Astrocyte of the spinal cord (primary cell): ENCODE results near the gene MRS2.

Experiments used
- DNase-seq: peaks from one replicate; pipeline ENCODE4 v3.0.0; 2011; ENCODE audit warnings: low read depth, low spot score
- H3K4me3 ChIP-seq: 2 replicates; pipeline ENCODE4 v1.5.1; 2011; ENCODE audit warnings: low read depth, mild to moderate bottlenecking, low read length, moderate library complexity
- CTCF ChIP-seq: IDR thresholded peaks from 2 replicates; pipeline ENCODE4 v1.5.1; 2012; ENCODE audit warnings: low read depth, mild to moderate bottlenecking, low read length, inconsistent platforms
- in situ Hi-C: cut with HindIII; loops from 2 replicates; pipeline ENCODE4 v1.10.0; 2017; ENCODE audit warnings: low sequenced_read_pairs

Gene MRS2

GRCh38 chr6:24402697-24403500, at the start of gene MRS2:
TSS of gene MRS2 (plus strand) at chr6:24402936. CDS start at chr6:24403047, 111 bp downstream.
- in situ Hi-C loops: no loop called here
- peak; percentile 78 for DNase-seq
- H3K4me3 ChIP-seq: peak within 1 kb of the TSS; percentile 93
- no peak for TF ChIP-seq CTCF

GRCh38 chr6:24353861-24354260, 48.9 kb upstream of the MRS2 start:
- in situ Hi-C loops: no loop called here

GRCh38 chr6:24355393-24355792, 47.3 kb upstream of the MRS2 start:
- no peak for TF ChIP-seq CTCF
- in situ Hi-C loops: no loop called here
- DNase-seq: no peak
- H3K4me3 ChIP-seq: no peak overlapping the region

More at GRCh38 chr6:24353861-24354260, 48.9 kb upstream of the MRS2 start:
- H3K4me3 ChIP-seq: no peak overlapping the region
- no peak for DNase-seq
- TF ChIP-seq CTCF: no peak

- H3K4me3 ChIP-seq: no peak overlapping the region
- DNase-seq: no peak
- in situ Hi-C loops: no loop called here
These were observed 46.3 kb upstream of the MRS2 start for GRCh38 chr6:24356310-24356973.

GRCh38 chr6:24357336-24358218, 45.2 kb upstream of the MRS2 start, which contains the start of gene DCDC2:
TSS of gene DCDC2 (minus strand) at chr6:24358059. CDS start at chr6:24357750, 309 bp downstream.
- no peak for TF ChIP-seq CTCF

More at GRCh38 chr6:24356310-24356973, 46.3 kb upstream of the MRS2 start:
- TF ChIP-seq CTCF: no peak

GRCh38 chr6:24358219-24358821, 44.4 kb upstream of the MRS2 start:
- TF ChIP-seq CTCF: no peak
- H3K4me3 ChIP-seq: peak overlapping the region; percentile 20
- in situ Hi-C loops: no loop called here
- no peak for DNase-seq

More at GRCh38 chr6:24357336-24358218, 45.2 kb upstream of the MRS2 start, which contains the start of gene DCDC2:
- H3K4me3 ChIP-seq: peak within 1 kb of the TSS; percentile 20
- in situ Hi-C loops: no loop called here
- no peak for DNase-seq
